ENCODE measurements around the gene KCNC3.
"Not testable (repeated sequence)": the region's sequence is repeated elsewhere in the genome, so short reads cannot be mapped to it uniquely, and the experiment has no call there.

Gene KCNC3

GRCh38 chr19:50352242-50352641 lies 23.1 kb upstream of the KCNC3 start:
- DNase-seq, result no peak

GRCh38 chr19:50349277-50350057 lies 20.3 kb upstream of the KCNC3 start:
- no peak for DNase-seq

GRCh38 chr19:50347089-50347581 lies 18.0 kb upstream of the KCNC3 start:
- DNase-seq, result not testable (repeated sequence)

- DNase-seq, result no peak
Observed at GRCh38 chr19:50344661-50345318, 15.6 kb upstream of the KCNC3 start.

GRCh38 chr19:50341091-50341564 lies 12.0 kb upstream of the KCNC3 start:
- DNase-seq, result no peak

GRCh38 chr19:50340331-50340730 lies 11.2 kb upstream of the KCNC3 start:
- no peak for DNase-seq

- DNase-seq, result not testable (repeated sequence)
Observed at GRCh38 chr19:50337031-50337430, 7.9 kb upstream of the KCNC3 start.

GRCh38 chr19:50334741-50335421 lies 5.7 kb upstream of the KCNC3 start:
- no peak for DNase-seq

- DNase-seq, result peak; percentile 85
Observed at GRCh38 chr19:50333737-50334617, 4.8 kb upstream of the KCNC3 start.

GRCh38 chr19:50333235-50333736 lies 4.1 kb upstream of the KCNC3 start:
- DNase-seq, result peak; percentile 93

- DNase-seq, result no peak
Observed at GRCh38 chr19:50332244-50333038, 3.3 kb upstream of the KCNC3 start.

- no peak for DNase-seq
Observed at GRCh38 chr19:50331994-50332243, 2.7 kb upstream of the KCNC3 start.

- no peak for DNase-seq
Observed at GRCh38 chr19:50331221-50331993, 2.2 kb upstream of the KCNC3 start.

GRCh38 chr19:50330365-50331078 lies 1.3 kb upstream of the KCNC3 start:
- DNase-seq, result peak; percentile 84

GRCh38 chr19:50329926-50330294 lies 733 bp upstream of the KCNC3 start:
- not testable (repeated sequence) for DNase-seq

GRCh38 chr19:50328873-50329145 lies 368 bp downstream of the KCNC3 start:
- DNase-seq, result no peak

GRCh38 chr19:50328224-50328872 lies 829 bp downstream of the KCNC3 start:
- DNase-seq, result no peak

GRCh38 chr19:50327461-50328223 lies 1.5 kb downstream of the KCNC3 start:
- DNase-seq, result no peak

- DNase-seq, result no peak
Observed at GRCh38 chr19:50327013-50327412, 2.2 kb downstream of the KCNC3 start.

Measured in DMS153 (cell line).